ENCODE results near the gene MKS1.

The MKS1 gene

DNA sequence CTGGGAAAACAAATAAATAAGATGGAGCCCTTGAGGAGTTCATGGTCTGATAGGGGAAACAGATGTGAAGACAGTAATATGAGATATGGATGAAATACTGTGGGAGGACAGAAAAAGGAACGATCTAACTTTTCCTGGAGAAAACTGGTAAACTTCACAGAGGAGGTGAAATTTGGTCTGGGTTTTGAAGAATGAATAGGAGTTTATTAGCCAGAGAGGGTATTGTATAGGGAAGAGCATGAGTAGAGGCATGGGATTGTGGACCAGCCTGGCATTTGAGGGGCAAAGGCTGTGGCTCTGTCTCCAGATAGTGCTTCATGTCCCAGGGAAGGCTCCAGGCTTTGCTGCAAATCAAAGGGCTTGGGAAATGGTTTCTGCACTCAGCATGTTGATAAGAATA is 20.9 kb upstream of the MKS1 start:
- no peaks in the 10 kb centered on the region for H3K9me3 ChIP-seq
- no peak overlapping the region for H3K27ac ChIP-seq
- H3K4me1 ChIP-seq (ENCODE audit: control insufficient read depth in 1 of 2, insufficient read depth in 1 of 2, low read depth in 1 of 2, low read length in 1 of 2), result peaks cover 7% of the 10 kb centered on the region in 2 experiments
- H3K4me3 ChIP-seq (ENCODE audit: low read depth in 1 of 2, low read length in 1 of 2), result no peak overlapping the region
- H3K36me3 ChIP-seq, result no peaks in the 10 kb centered on the region
- TF ChIP-seq, protein P1, sequence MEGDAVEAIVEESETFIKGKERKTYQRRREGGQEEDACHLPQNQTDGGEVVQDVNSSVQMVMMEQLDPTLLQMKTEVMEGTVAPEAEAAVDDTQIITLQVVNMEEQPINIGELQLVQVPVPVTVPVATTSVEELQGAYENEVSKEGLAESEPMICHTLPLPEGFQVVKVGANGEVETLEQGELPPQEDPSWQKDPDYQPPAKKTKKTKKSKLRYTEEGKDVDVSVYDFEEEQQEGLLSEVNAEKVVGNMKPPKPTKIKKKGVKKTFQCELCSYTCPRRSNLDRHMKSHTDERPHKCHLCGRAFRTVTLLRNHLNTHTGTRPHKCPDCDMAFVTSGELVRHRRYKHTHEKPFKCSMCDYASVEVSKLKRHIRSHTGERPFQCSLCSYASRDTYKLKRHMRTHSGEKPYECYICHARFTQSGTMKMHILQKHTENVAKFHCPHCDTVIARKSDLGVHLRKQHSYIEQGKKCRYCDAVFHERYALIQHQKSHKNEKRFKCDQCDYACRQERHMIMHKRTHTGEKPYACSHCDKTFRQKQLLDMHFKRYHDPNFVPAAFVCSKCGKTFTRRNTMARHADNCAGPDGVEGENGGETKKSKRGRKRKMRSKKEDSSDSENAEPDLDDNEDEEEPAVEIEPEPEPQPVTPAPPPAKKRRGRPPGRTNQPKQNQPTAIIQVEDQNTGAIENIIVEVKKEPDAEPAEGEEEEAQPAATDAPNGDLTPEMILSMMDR (IDR thresholded peaks at IDR 0.05), result no peak
- peaks cover 66% of the 10 kb centered on the region for H3K27me3 ChIP-seq

DNA sequence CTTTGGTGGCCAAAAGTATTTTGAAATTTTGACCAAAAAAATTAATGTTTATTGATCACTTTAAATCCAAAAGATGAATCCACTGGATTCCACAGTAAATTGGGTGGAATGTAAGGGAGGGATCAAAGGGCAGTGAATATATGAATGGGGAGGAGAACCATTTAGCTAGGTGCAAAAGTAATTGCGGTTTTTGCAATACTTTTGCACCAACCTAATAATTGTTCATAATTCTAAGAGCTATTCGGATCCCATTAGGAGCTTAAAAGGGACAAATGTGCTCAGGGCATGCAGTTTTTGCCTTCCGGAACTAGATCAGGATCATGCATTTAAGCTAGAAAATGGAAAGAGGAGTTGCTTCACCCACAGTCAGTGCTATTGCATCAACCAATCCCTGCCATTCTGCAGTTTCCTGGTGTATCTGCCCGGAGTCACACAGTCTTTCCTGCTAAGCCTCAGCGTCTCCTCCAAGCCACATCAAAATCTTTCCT is 19.1 kb upstream of the MKS1 start, which contains the start of gene LPO:
Gene LPO (plus strand): TSS at position 438 of the 488 bp plus-strand sequence. CDS start 4,396 bp downstream, outside the sequence.
- TF ChIP-seq, protein P1 (IDR thresholded peaks at IDR 0.05), result no peak
- H3K27me3 ChIP-seq, result peaks cover 59% of the 10 kb centered on the region
- no peak within 1 kb of the TSS for H3K4me3 ChIP-seq (ENCODE audit: low read depth in 1 of 2, low read length in 1 of 2)
- no peaks in the 10 kb centered on the region for H3K9me3 ChIP-seq
- H3K36me3 ChIP-seq, result no peaks in the 10 kb centered on the region
- no peak within 1 kb of the TSS for H3K27ac ChIP-seq
- H3K4me1 ChIP-seq (ENCODE audit: control insufficient read depth in 1 of 2, insufficient read depth in 1 of 2, low read depth in 1 of 2, low read length in 1 of 2), result peaks cover 7% of the 10 kb centered on the region in 2 experiments

DNA sequence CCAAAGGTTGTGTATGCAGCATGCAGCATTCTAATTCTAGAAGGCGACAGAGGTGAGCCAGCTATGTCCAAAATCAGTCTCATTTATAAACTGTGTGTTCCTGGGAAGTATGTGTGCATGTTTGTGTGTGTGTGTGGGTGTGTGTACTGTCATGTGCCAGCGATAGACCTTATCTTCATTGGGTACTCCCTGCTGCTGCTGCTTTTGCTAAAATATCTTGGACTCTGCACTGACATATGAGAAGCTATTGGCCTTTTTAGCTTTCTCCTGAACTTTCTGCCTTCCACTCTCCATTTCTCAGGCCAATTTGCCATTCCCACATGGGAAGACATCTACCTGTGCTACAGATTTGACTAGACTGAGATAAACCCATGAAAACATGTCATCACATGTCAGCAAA is 17.3 kb upstream of the MKS1 start:
- Histone ChIP-seq H3K4me1 (ENCODE audit: control insufficient read depth in 1 of 2, insufficient read depth in 1 of 2, low read depth in 1 of 2, low read length in 1 of 2) (peaks cover 7% of the 10 kb centered on the region in 2 experiments), H3K36me3 (no peaks in the 10 kb centered on the region), H3K27ac (no peak overlapping the region), H3K9me3 (no peaks in the 10 kb centered on the region), H3K27me3 (peaks cover 55% of the 10 kb centered on the region), H3K4me3 (ENCODE audit: low read depth in 1 of 2, low read length in 1 of 2) (no peak overlapping the region)
- TF ChIP-seq, protein P1 (IDR thresholded peaks at IDR 0.05), result no peak

DNA sequence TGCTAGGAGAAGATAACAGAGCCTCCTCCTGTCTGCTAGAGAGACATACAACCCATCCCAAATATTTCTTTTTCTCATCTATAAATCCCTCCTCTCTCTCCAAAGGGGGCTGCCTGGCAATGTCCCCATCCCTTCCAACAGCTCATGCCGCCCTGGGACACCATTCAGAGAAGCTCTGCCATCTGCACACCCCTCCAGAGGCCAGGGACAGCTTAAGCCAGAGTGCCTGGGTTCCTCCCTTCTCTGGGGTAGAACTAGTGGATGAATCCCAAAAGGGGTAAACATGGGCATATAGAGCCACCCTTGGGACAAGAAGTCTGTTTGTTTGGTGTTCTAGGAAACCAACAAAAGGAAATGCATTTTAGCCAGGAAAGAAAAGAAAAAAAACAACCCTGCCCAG is 16.8 kb upstream of the MKS1 start:
- Histone ChIP-seq H3K27me3 (peaks cover 50% of the 10 kb centered on the region), H3K9me3 (no peaks in the 10 kb centered on the region), H3K27ac (no peak overlapping the region), H3K36me3 (no peaks in the 10 kb centered on the region), H3K4me1 (ENCODE audit: control insufficient read depth in 1 of 2, insufficient read depth in 1 of 2, low read depth in 1 of 2, low read length in 1 of 2) (peaks cover 7% of the 10 kb centered on the region in 2 experiments), H3K4me3 (ENCODE audit: low read depth in 1 of 2, low read length in 1 of 2) (no peak overlapping the region)
- TF ChIP-seq, protein P1 (IDR thresholded peaks at IDR 0.05), result no peak

DNA sequence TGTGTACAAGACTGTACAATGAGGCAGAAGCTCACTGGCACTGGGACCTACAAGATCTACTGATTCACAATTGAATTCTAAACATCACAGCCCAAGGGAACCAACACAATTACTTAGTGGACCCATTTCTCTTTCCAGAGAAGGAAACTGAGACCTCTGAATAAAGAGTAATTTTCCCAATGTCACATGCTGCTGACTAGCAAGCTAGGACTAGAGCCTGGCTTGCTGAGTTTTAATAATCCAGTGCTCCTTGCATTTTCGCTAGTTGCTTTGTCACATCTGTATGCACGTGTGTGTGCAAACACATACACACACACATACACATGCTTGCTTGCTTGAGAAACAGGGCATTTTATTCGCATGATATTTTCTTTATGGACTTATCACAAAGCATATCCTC is 15.5 kb upstream of the MKS1 start:
- Histone ChIP-seq H3K27me3 (peaks cover 50% of the 10 kb centered on the region), H3K4me1 (ENCODE audit: control insufficient read depth in 1 of 2, insufficient read depth in 1 of 2, low read depth in 1 of 2, low read length in 1 of 2) (peaks cover 7% of the 10 kb centered on the region in 2 experiments), H3K9me3 (no peaks in the 10 kb centered on the region), H3K36me3 (no peaks in the 10 kb centered on the region), H3K27ac (no peak overlapping the region), H3K4me3 (ENCODE audit: low read depth in 1 of 2, low read length in 1 of 2) (no peak overlapping the region)
- TF ChIP-seq, protein P1 (IDR thresholded peaks at IDR 0.05), result no peak
